ENCODE measurements around the gene SORCS2.

SORCS2 gene

DNA sequence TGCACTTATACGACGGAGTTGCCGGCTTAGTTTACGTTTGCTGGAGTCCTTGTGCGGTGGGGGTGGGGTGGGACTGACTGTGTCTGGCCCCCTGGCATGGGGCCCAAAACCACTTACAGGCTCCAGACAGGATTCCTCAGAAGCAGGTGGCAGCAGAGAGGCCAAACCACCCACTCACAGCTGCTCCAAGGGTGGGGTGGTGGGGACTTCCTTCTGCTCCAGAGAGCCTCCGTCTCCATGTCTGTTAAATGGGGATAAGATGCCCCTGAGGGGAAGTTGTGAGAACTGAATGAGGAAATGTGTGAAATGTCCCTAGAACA, 205.7 kb downstream of the SORCS2 start (continued):
- TF ChIP-seq, protein P1, sequence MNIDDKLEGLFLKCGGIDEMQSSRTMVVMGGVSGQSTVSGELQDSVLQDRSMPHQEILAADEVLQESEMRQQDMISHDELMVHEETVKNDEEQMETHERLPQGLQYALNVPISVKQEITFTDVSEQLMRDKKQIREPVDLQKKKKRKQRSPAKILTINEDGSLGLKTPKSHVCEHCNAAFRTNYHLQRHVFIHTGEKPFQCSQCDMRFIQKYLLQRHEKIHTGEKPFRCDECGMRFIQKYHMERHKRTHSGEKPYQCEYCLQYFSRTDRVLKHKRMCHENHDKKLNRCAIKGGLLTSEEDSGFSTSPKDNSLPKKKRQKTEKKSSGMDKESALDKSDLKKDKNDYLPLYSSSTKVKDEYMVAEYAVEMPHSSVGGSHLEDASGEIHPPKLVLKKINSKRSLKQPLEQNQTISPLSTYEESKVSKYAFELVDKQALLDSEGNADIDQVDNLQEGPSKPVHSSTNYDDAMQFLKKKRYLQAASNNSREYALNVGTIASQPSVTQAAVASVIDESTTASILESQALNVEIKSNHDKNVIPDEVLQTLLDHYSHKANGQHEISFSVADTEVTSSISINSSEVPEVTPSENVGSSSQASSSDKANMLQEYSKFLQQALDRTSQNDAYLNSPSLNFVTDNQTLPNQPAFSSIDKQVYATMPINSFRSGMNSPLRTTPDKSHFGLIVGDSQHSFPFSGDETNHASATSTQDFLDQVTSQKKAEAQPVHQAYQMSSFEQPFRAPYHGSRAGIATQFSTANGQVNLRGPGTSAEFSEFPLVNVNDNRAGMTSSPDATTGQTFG (tag by site-specific recombination; IDR thresholded peaks at IDR 0.05; ENCODE audit: borderline replicate concordance), result no peak
- TF ChIP-seq ZNF600 (tag by site-specific recombination; IDR thresholded peaks at IDR 0.05) (no peak), ZNF514 (tag by site-specific recombination; IDR thresholded peaks at IDR 0.05) (no peak), ZNF426 (tag by site-specific recombination; IDR thresholded peaks at IDR 0.05) (no peak), ZNF174 (tag by site-specific recombination; IDR thresholded peaks at IDR 0.05) (no peak), ZNF354C (tag by site-specific recombination; IDR thresholded peaks at IDR 0.05; ENCODE audit: borderline replicate concordance, low read depth) (no peak), KLF1 (tag by site-specific recombination; IDR thresholded peaks at IDR 0.05) (0 out of 2 replicates have a peak, but pooled peaks have one; percentile 11), ZBTB1 (tag by site-specific recombination; IDR thresholded peaks at IDR 0.05) (no peak), ZNF629 (tag by site-specific recombination; IDR thresholded peaks at IDR 0.05) (no peak), MYNN (tag by site-specific recombination; IDR thresholded peaks at IDR 0.05; ENCODE audit: borderline replicate concordance) (no peak), ZNF23 (tag by site-specific recombination; IDR thresholded peaks at IDR 0.05; ENCODE audit: borderline replicate concordance) (no peak), ZNF423 (tag by site-specific recombination; IDR thresholded peaks at IDR 0.05) (no peak), ZEB2 (tag by site-specific recombination; IDR thresholded peaks at IDR 0.05) (no peak), ZNF654 (tag by site-specific recombination; IDR thresholded peaks at IDR 0.05; ENCODE audit: low read depth) (no peak), ZSCAN16 (tag by site-specific recombination; IDR thresholded peaks at IDR 0.05) (no peak), ZNF10 (tag by site-specific recombination; IDR thresholded peaks at IDR 0.05) (no peak), GLI2 (tag by site-specific recombination; IDR thresholded peaks at IDR 0.05; ENCODE audit: borderline replicate concordance, low read depth) (no peak), GLIS1 (tag by site-specific recombination; IDR thresholded peaks at IDR 0.05) (peak; percentile 26; the same call in 1 of the 2 replicates), ZNF24 (tag by site-specific recombination; IDR thresholded peaks at IDR 0.05) (no peak), KLF10 (tag by site-specific recombination; IDR thresholded peaks at IDR 0.05) (no peak)
- TF ChIP-seq, protein P2, sequence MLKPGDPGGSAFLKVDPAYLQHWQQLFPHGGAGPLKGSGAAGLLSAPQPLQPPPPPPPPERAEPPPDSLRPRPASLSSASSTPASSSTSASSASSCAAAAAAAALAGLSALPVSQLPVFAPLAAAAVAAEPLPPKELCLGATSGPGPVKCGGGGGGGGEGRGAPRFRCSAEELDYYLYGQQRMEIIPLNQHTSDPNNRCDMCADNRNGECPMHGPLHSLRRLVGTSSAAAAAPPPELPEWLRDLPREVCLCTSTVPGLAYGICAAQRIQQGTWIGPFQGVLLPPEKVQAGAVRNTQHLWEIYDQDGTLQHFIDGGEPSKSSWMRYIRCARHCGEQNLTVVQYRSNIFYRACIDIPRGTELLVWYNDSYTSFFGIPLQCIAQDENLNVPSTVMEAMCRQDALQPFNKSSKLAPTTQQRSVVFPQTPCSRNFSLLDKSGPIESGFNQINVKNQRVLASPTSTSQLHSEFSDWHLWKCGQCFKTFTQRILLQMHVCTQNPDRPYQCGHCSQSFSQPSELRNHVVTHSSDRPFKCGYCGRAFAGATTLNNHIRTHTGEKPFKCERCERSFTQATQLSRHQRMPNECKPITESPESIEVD (tag by site-specific recombination; IDR thresholded peaks at IDR 0.05), result no peak
- TF ChIP-seq, protein P3, sequence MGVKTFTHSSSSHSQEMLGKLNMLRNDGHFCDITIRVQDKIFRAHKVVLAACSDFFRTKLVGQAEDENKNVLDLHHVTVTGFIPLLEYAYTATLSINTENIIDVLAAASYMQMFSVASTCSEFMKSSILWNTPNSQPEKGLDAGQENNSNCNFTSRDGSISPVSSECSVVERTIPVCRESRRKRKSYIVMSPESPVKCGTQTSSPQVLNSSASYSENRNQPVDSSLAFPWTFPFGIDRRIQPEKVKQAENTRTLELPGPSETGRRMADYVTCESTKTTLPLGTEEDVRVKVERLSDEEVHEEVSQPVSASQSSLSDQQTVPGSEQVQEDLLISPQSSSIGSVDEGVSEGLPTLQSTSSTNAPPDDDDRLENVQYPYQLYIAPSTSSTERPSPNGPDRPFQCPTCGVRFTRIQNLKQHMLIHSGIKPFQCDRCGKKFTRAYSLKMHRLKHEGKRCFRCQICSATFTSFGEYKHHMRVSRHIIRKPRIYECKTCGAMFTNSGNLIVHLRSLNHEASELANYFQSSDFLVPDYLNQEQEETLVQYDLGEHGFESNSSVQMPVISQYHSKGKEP (tag by site-specific recombination; IDR thresholded peaks at IDR 0.05), result no peak

DNA sequence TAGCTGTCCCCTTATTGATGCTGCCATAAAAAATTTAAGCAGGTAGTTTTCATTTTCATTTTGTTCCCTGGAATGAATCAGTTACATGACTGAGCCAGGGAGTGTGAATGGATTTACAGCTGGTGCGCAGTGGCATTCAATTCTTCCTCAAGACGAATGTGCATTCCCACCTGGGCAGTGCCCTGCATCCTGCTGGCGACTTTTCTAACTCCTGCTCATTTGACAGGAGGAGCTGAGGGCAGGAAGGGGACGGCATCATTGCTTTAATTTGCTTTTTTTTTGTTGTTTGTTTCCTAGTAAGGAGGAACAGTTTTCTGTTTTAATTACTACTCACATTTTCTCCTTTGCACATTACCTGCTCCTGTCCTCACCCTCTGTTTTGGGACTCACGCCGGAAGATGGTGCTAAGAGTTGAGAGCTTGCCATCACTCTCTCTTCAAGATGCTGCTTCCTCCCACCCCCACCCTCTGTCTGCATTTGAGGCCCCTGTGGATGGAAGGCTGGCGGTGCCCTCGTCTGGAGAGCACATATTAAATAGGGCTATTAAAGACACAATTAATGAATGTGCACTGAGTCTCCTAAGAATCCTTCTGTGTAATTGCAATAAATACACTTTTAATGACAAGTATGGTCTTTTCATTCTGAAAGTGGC, 206.6 kb downstream of the SORCS2 start:
- Histone ChIP-seq H3K4me3 (ENCODE audit: low read depth, low read length) (no peak overlapping the region), H3K27ac (ENCODE audit: extremely low read depth, low read depth, low read length) (no peak overlapping the region), H3K9me3 (ENCODE audit: control insufficient read depth, insufficient read depth, low read depth, low read length) (no peaks in the 10 kb centered on the region), H3K4me1 (ENCODE audit: control insufficient read depth, insufficient read depth, low read length) (0 out of 2 replicates have a peak, but pooled peaks cover 3% of the 10 kb centered on the region), H3K36me3 (ENCODE audit: control insufficient read depth in 2 of 2, insufficient read depth in 1 of 2, low read length in 2 of 2) (no peaks in the 10 kb centered on the region)
- ChIA-PET CTCF (no interaction called here), POLR2A (no interaction called here)
- TF ChIP-seq KLF7 (tag by site-specific recombination; IDR thresholded peaks at IDR 0.05; ENCODE audit: borderline replicate concordance) (no peak), HOXA7 (CRISPR knock-in tag; IDR thresholded peaks at IDR 0.05; ENCODE audit: borderline replicate concordance) (no peak), KLF8 (tag by site-specific recombination; IDR thresholded peaks at IDR 0.05) (no peak), ZNF138 (tag by site-specific recombination; IDR thresholded peaks at IDR 0.05; ENCODE audit: borderline replicate concordance) (no peak)
- TF ChIP-seq, protein P4, sequence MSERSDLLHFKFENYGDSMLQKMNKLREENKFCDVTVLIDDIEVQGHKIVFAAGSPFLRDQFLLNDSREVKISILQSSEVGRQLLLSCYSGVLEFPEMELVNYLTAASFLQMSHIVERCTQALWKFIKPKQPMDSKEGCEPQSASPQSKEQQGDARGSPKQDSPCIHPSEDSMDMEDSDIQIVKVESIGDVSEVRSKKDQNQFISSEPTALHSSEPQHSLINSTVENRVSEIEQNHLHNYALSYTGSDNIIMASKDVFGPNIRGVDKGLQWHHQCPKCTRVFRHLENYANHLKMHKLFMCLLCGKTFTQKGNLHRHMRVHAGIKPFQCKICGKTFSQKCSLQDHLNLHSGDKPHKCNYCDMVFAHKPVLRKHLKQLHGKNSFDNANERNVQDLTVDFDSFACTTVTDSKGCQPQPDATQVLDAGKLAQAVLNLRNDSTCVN (tag by site-specific recombination; optimal IDR thresholded peaks at IDR 0.05), result no peak
- TF ChIP-seq, protein P5, sequence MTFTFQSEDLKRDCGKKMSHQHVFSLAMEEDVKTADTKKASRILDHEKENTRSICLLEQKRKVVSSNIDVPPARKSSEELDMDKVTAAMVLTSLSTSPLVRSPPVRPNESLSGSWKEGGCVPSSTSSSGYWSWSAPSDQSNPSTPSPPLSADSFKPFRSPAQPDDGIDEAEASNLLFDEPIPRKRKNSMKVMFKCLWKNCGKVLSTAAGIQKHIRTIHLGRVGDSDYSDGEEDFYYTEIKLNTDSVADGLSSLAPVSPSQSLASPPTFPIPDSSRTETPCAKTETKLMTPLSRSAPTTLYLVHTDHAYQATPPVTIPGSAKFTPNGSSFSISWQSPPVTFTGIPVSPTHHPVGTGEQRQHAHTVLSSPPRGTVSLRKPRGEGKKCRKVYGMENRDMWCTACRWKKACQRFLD (tag by site-specific recombination; IDR thresholded peaks at IDR 0.05), result no peak
- TF ChIP-seq, protein P6, sequence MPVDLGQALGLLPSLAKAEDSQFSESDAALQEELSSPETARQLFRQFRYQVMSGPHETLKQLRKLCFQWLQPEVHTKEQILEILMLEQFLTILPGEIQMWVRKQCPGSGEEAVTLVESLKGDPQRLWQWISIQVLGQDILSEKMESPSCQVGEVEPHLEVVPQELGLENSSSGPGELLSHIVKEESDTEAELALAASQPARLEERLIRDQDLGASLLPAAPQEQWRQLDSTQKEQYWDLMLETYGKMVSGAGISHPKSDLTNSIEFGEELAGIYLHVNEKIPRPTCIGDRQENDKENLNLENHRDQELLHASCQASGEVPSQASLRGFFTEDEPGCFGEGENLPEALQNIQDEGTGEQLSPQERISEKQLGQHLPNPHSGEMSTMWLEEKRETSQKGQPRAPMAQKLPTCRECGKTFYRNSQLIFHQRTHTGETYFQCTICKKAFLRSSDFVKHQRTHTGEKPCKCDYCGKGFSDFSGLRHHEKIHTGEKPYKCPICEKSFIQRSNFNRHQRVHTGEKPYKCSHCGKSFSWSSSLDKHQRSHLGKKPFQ (tag by site-specific recombination; IDR thresholded peaks at IDR 0.05), result no peak

All from HEK293 (cell line).